ENCODE results near the gene C1QBP.
"Not testable (repeated sequence)": the region's sequence is repeated elsewhere in the genome, so short reads cannot be mapped to it uniquely, and the experiment has no call there.

The C1QBP gene

GRCh38 chr17:5431949-5432556, 6.9 kb downstream of the C1QBP start:
- Histone ChIP-seq H3K4me3 (no peak overlapping the region), H3K27ac (no peak overlapping the region)
- no peak for TF ChIP-seq CTCF (IDR thresholded peaks at IDR 0.05)
- no peak for DNase-seq (ENCODE audit: low spot score)

DNA sequence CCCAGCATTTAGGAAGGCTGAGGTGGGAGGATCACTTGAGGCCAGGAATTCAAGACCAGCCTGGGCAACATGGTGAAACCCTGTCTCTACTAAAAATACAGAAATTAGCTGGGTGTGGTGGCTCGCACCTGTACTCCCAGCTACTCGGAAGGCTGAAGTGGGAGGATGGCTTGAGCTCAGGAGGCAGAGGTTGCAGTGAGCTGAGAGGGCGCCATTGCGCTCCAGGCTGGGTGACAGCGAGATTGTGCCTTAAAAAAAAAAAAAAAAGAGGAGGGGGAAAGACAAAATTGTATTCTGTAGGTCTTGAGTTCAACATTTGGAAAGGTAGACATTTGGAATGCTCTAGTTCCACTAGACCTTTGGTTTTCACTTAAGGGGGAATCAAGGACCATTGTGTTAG, 7.7 kb downstream of the C1QBP start:
- not testable (repeated sequence) for H3K27ac ChIP-seq; H3K4me3 ChIP-seq; DNase-seq (ENCODE audit: low spot score)

DNA sequence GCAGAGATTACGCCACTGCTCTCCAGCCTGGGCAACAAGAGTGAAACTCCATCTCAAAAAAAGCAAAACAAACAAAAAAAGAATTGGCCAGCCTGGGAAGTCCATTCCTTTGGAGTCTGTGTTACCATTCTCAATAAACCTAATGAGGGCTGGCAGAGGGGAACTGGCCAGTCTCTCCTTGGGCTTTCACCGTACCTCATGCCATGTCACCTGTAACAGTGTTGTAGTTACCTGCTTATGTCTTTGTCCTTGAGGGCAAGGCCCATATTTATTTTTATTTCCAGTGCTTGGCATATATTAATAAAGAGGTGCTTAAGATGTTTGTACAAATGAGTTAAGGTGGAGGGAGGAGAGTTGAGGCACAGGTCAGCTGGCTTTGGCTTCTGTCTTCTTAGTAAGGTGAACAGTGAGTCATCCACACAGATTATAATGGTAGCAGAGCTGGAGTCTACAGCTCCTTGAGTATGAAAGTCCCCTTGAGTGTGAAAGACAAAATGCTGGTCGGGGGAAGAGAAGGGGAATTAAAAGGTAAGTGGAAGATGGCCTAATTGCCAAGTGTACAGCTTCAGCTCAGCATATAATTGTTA, 8.4 kb downstream of the C1QBP start:
- Histone ChIP-seq H3K27ac (no peak overlapping the region), H3K4me3 (no peak overlapping the region)
- DNase-seq (ENCODE audit: low spot score), result no peak
- no peak for TF ChIP-seq CTCF (IDR thresholded peaks at IDR 0.05)

- H3K4me3 ChIP-seq, result no peak overlapping the region
- DNase-seq (ENCODE audit: low spot score), result no peak
- H3K27ac ChIP-seq, result no peak overlapping the region
- no peak for TF ChIP-seq CTCF (IDR thresholded peaks at IDR 0.05)
Measured at GRCh38 chr17:5429191-5429887, 9.6 kb downstream of the C1QBP start.

DNA sequence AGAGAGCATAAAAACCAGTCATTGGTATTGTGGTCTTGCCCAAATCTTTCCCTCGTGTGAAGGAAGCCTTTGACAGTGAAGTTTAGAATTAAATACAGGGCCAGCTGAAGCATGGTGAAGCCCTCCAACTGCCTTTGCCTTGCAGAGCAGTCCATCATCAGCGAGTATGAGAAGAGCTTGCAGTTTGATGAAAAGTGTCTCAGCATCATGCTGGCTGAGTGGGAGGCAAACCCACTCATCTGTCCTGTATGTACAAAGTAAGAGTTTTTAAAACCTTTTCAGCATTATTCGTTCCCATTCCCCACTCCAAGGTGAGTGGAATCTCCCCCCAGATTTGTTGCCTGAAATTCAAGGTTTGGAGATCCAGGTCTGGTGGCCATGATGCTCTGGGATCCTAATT, 13.1 kb downstream of the C1QBP start:
- no peak for DNase-seq (ENCODE audit: low spot score)
- H3K4me3 ChIP-seq, result no peak overlapping the region
- TF ChIP-seq CTCF (IDR thresholded peaks at IDR 0.05), result no peak
- H3K27ac ChIP-seq, result no peak overlapping the region

GRCh38 chr17:5424909-5425308, 14.0 kb downstream of the C1QBP start:
- Histone ChIP-seq H3K27ac (no peak overlapping the region), H3K4me3 (no peak overlapping the region)
- DNase-seq (ENCODE audit: low spot score), result no peak
- TF ChIP-seq CTCF (IDR thresholded peaks at IDR 0.05), result no peak

GRCh38 chr17:5422505-5422904, 16.4 kb downstream of the C1QBP start:
- TF ChIP-seq CTCF (IDR thresholded peaks at IDR 0.05), result no peak
- DNase-seq (ENCODE audit: low spot score), result no peak
- Histone ChIP-seq H3K4me3 (no peak overlapping the region), H3K27ac (no peak overlapping the region)

Data from coronary artery (tissue), 2 donors.